Keratinocyte (primary cell): ENCODE results near the gene DPH1.

Source experiments
- EZH2 ChIP-seq: IDR thresholded peaks from one replicate; pipeline ENCODE4 v1.6.1; 2012; ENCODE audit warnings: inconsistent platforms, mild to moderate bottlenecking, low read length, moderate library complexity
- TF ChIP-seq, protein P1 (sequence below), 3 experiments: IDR thresholded peaks in 1 of 3; conservative IDR thresholded peaks in 1 of 3; optimal IDR thresholded peaks in 1 of 3; 2 replicates in 2 of 3; 3 replicates in 1 of 3; pipeline versions ENCODE3 to v1.5.1; 2011; ENCODE audit warnings: low read length in 3 of 3, mild to moderate bottlenecking in 3 of 3, moderate library complexity in 2 of 3, control low read depth in 1 of 3, inconsistent platforms in 1 of 3; ENCODE audit not compliant: insufficient read depth in 2 of 3; ENCODE audit errors: extremely low read depth in 1 of 3

- no peak for TF ChIP-seq EZH2
- TF ChIP-seq, protein P1, sequence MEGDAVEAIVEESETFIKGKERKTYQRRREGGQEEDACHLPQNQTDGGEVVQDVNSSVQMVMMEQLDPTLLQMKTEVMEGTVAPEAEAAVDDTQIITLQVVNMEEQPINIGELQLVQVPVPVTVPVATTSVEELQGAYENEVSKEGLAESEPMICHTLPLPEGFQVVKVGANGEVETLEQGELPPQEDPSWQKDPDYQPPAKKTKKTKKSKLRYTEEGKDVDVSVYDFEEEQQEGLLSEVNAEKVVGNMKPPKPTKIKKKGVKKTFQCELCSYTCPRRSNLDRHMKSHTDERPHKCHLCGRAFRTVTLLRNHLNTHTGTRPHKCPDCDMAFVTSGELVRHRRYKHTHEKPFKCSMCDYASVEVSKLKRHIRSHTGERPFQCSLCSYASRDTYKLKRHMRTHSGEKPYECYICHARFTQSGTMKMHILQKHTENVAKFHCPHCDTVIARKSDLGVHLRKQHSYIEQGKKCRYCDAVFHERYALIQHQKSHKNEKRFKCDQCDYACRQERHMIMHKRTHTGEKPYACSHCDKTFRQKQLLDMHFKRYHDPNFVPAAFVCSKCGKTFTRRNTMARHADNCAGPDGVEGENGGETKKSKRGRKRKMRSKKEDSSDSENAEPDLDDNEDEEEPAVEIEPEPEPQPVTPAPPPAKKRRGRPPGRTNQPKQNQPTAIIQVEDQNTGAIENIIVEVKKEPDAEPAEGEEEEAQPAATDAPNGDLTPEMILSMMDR (optimal IDR thresholded peaks at IDR 0.05 in 1 of 3, IDR thresholded peaks at IDR 0.05 in 1 of 3, conservative IDR thresholded peaks at IDR 0.05 in 1 of 3; ENCODE audit: extremely low read depth in 1 of 3, insufficient read depth in 2 of 3, low read length in 3 of 3): peak in 1 of 3 experiments; percentile 2
These were observed 20.5 kb downstream of the DPH1 start for GRCh38 chr17:2050300-2051060.
